Measurements from ENCODE around the gene LZTS3. TPM values are rescaled to one million over a fixed set of nuclear protein-coding genes. Genes with fewer than 3 reads are reported as not detected.

The LZTS3 gene
- total RNA-seq, 1 experiment from 2014 or later: 32.6 TPM

GRCh38 chr20:3213226-3213625 is 39.9 kb upstream of the LZTS3 start (continued):
- no peak for TF ChIP-seq TEAD4 (CRISPR knock-in tag; IDR thresholded peaks at IDR 0.05)
- TF ChIP-seq NFYB (CRISPR knock-in tag; conservative IDR thresholded peaks at IDR 0.05; ENCODE audit: low read depth): no peak
- TF ChIP-seq AR (CRISPR knock-in tag; IDR thresholded peaks at IDR 0.05): no peak
- TF ChIP-seq ERG (CRISPR knock-in tag; IDR thresholded peaks at IDR 0.05): no peak
- no peak for TF ChIP-seq CTCF (IDR thresholded peaks at IDR 0.05)
- TF ChIP-seq ETV6 (CRISPR knock-in tag; IDR thresholded peaks at IDR 0.05): no peak
- no peak for TF ChIP-seq NR1H2 (CRISPR knock-in tag; IDR thresholded peaks at IDR 0.05)

- ChIA-PET POLR2A (no interaction called here), CTCF (interaction anchor here (1.9 to 3.1 kb wide), 2 partner anchors 8 to 40 kb away, joined by 5 to 16 read pairs; no protein-coding TSS in a partner anchor)
- no peak for DNase-seq (ENCODE audit: low spot score)
- 0 out of 2 replicates have a peak, but pooled peaks have one; percentile 14 for TF ChIP-seq GABPB1 (CRISPR knock-in tag; IDR thresholded peaks at IDR 0.05)
- no peak for TF ChIP-seq ZNF263 (CRISPR knock-in tag; IDR thresholded peaks at IDR 0.05; ENCODE audit: low read depth)
- H3K27ac Mint-ChIP-seq: no peak overlapping the region
- peaks cover 16% of the 10 kb centered on the region for H3K36me3 Mint-ChIP-seq
- no peak for ATAC-seq
- H3K9me3 Mint-ChIP-seq: no peaks in the 10 kb centered on the region
- H3K4me3 Mint-ChIP-seq: peak overlapping the region; percentile 88
- peaks cover 13% of the 10 kb centered on the region for H3K4me1 Mint-ChIP-seq
- no peaks in the 10 kb centered on the region for H3K27me3 Mint-ChIP-seq (ENCODE audit: low read depth)
These were observed 37.0 kb upstream of the LZTS3 start for GRCh38 chr20:3210346-3210745.

- DNase-seq (ENCODE audit: low spot score): no peak
- Mint-ChIP-seq H3K27me3 (ENCODE audit: low read depth) (no peaks in the 10 kb centered on the region), H3K36me3 (peaks cover 16% of the 10 kb centered on the region), H3K27ac (peak overlapping the region; percentile 94), H3K4me1 (peaks cover 13% of the 10 kb centered on the region), H3K4me3 (peak overlapping the region; percentile 88), H3K9me3 (no peaks in the 10 kb centered on the region)
- CTCF ChIA-PET: interaction anchor here (1.1 to 3.1 kb wide), 4 partner anchors 9 to 156 kb away, joined by 3 to 16 read pairs (median 5); no protein-coding TSS in a partner anchor
- ATAC-seq: no peak; the same call in 1 of the 2 replicates
- POLR2A ChIA-PET: interaction anchor here (1.6 kb wide), 1 partner anchor 29 kb away, joined by 5 read pairs; the partner anchor contains the start of gene SLC4A11
- TF ChIP-seq ZNF425 (CRISPR knock-in tag; conservative IDR thresholded peaks at IDR 0.05) (no peak), GABPB1 (CRISPR knock-in tag; IDR thresholded peaks at IDR 0.05) (0 out of 2 replicates have a peak, but pooled peaks have one; percentile 42), PRRX2 (CRISPR knock-in tag; IDR thresholded peaks at IDR 0.05) (no peak)
These were observed 36.6 kb upstream of the LZTS3 start for GRCh38 chr20:3209946-3210317.

All from WTC11 (cell line).